Measurements from ENCODE around the gene DOK4.
"Not testable (repeated sequence)": the region's sequence is repeated elsewhere in the genome, so short reads cannot be mapped to it uniquely, and the experiment has no call there.

The DOK4 gene

DNA sequence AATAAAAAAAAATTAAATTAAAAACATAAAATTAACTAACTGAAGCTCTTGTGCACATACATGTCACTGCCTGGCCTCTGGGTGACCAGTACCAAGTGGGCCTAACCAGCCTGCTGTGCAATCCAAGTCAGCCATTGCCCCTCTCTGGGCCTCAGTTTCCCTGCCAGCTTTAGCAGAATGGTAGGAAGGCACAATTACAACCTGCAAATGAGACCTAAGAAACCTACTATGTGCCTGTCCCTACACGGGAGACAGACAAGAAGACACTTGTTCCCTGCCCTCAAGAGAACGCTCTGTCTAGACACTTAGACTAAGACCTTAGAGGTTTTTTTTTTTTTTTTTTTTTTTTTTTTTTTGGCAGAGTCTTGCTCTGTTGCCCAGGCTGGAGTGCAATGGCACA is 40.8 kb downstream of the DOK4 start:
- H3K9me3 ChIP-seq = no peaks in the 10 kb centered on the region
- peaks cover 0 to 4% (median 0%) of the 10 kb centered on the region in 3 donors for H3K36me3 ChIP-seq
- peaks cover 0 to 27% (median 14%) of the 10 kb centered on the region in 4 donors for H3K4me1 ChIP-seq
- H3K27me3 ChIP-seq = no peaks in the 10 kb centered on the region
- no peak for DNase-seq
- TF ChIP-seq, protein P1, sequence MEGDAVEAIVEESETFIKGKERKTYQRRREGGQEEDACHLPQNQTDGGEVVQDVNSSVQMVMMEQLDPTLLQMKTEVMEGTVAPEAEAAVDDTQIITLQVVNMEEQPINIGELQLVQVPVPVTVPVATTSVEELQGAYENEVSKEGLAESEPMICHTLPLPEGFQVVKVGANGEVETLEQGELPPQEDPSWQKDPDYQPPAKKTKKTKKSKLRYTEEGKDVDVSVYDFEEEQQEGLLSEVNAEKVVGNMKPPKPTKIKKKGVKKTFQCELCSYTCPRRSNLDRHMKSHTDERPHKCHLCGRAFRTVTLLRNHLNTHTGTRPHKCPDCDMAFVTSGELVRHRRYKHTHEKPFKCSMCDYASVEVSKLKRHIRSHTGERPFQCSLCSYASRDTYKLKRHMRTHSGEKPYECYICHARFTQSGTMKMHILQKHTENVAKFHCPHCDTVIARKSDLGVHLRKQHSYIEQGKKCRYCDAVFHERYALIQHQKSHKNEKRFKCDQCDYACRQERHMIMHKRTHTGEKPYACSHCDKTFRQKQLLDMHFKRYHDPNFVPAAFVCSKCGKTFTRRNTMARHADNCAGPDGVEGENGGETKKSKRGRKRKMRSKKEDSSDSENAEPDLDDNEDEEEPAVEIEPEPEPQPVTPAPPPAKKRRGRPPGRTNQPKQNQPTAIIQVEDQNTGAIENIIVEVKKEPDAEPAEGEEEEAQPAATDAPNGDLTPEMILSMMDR (IDR thresholded peaks at IDR 0.05) = no peak
- no peak overlapping the region for H3K27ac ChIP-seq
- intact Hi-C loops (cut with DNase I; ENCODE audit: low total_unique reads) = no loop called here
- H3K4me3 ChIP-seq = no peak overlapping the region

DNA sequence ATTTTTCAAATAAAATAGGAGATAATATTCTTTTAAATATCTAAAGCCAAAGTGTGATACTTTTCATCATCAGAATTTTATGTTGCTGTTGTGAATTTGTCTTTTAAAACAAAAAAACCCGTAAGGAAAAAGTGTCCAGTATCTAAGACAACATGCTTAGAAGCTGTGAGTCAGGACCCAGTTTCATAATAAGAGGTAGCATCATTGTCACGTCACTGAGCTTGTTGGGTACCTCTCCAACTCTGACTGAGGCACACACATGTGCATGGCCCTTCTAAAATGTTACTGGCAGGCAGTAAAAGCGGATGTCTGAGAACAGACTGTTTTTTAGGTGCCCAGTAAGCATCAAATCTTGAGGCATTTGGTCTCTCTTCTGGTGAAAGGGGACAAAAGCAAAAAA is 41.6 kb downstream of the DOK4 start:
- no peak overlapping the region for H3K27ac ChIP-seq
- no peaks in the 10 kb centered on the region for H3K9me3 ChIP-seq
- no peak for DNase-seq
- H3K4me3 ChIP-seq = no peak overlapping the region
- intact Hi-C loops (cut with DNase I; ENCODE audit: low total_unique reads) = no loop called here
- peaks cover 6 to 12% (median 7%) of the 10 kb centered on the region in 3 donors for H3K36me3 ChIP-seq
- H3K4me1 ChIP-seq = peaks cover 0 to 27% (median 14%) of the 10 kb centered on the region in 4 donors
- no peaks in the 10 kb centered on the region for H3K27me3 ChIP-seq
- TF ChIP-seq, protein P1 (IDR thresholded peaks at IDR 0.05) = no peak

DNA sequence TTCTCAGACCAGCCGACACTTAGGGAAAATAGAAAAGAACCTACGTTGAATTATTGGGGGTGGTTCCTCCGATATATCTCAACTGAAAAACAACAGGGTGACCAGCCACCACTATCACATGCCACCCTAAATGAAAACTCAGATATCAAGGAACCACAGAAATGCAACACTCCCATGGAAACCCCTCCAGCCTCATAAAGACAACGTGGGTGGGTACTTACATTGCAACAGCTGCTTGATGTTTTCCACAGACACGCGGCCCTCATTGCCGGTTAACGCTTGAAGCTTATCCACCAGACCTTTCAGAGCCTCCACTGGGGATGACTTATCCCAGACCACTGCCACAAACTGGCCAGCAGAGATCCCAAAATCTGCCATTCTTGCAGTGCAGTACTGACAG is 45.7 kb downstream of the DOK4 start:
- DNase-seq; H3K4me3 ChIP-seq; H3K4me1 ChIP-seq; H3K27me3 ChIP-seq; H3K27ac ChIP-seq; intact Hi-C loops (cut with DNase I; ENCODE audit: low total_unique reads); H3K9me3 ChIP-seq: not testable (repeated sequence)
- peaks cover 27 to 49% (median 43%) of the 10 kb centered on the region in 3 donors for H3K36me3 ChIP-seq

DNA sequence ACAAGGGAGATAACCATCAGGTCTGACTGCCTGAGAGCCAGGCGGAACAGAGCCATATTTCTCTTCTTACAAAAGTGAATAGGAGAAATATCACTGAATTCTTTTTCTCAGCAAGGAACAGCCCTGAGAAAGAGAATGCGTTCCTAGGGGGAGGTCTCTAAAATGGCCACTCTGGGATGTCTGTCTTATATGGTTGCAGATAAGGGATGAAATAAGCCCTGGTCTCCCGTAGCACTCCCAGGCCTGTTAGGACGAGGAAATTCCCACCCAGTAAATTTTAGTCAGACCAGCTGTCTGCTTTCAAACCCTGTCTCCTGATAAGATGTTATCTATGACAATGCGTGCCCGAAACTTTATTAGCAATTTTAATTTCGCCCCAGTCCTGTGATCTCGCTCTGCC is 46.3 kb downstream of the DOK4 start:
- intact Hi-C loops (cut with DNase I; ENCODE audit: low total_unique reads); DNase-seq; H3K9me3 ChIP-seq; H3K4me3 ChIP-seq; H3K27me3 ChIP-seq; H3K4me1 ChIP-seq; H3K27ac ChIP-seq: not testable (repeated sequence)
- H3K36me3 ChIP-seq = peaks cover 32 to 55% (median 49%) of the 10 kb centered on the region in 3 donors

DNA sequence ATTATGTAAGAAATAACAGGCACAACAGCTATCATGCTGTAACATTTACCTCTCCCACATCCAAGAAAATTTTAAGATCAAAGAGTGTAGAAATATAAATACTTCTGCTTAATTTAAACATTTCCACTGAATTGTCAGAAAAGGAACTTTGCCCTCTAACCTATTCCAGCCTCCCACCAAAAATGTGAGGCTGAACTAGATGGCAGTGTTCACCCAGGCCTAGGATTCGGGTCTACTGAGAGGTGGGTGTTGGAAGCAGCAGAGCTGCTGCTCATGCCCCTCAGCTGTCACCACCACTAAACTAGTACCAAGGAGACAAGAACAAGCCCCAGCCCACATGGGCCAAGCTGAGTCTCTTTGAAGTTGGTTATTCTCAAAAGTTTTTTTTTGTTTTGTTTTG is 50.5 kb downstream of the DOK4 start:
- TF ChIP-seq, protein P1 (IDR thresholded peaks at IDR 0.05) = no peak
- Histone ChIP-seq H3K36me3 (peaks cover 66 to 95% (median 90%) of the 10 kb centered on the region in 3 donors), H3K4me3 (no peak overlapping the region), H3K4me1 (no peaks in the 10 kb centered on the region), H3K9me3 (no peaks in the 10 kb centered on the region), H3K27me3 (no peaks in the 10 kb centered on the region), H3K27ac (no peak overlapping the region)
- no peak for DNase-seq
- intact Hi-C loops (cut with DNase I; ENCODE audit: low total_unique reads) = no loop called here

DNA sequence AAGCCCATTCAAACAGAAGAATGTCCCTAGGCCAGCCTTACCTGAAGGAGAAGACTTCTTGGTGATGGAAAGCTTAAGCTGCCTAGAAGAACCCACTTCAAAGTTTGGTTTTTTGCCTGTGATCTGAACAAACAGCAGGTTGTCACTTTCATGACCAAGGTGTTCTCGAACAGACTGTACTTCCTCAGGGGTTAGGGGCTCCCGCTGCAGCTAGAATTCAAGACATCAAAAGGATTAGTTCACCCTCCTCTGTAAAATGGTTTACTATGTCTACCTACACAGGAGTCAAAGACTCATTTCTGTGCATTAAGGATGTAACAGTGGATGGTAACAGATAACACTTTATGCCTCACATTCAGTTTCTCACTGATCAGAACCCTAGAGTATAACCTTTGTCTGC is 52.3 kb downstream of the DOK4 start:
- no peak overlapping the region for H3K27ac ChIP-seq
- H3K27me3 ChIP-seq = no peaks in the 10 kb centered on the region
- no peaks in the 10 kb centered on the region for H3K9me3 ChIP-seq
- peaks cover 70 to 97% (median 91%) of the 10 kb centered on the region in 3 donors for H3K36me3 ChIP-seq
- H3K4me1 ChIP-seq = no peaks in the 10 kb centered on the region
- DNase-seq = no peak
- intact Hi-C loops (cut with DNase I; ENCODE audit: low total_unique reads) = no loop called here
- TF ChIP-seq, protein P1 (IDR thresholded peaks at IDR 0.05) = no peak
- H3K4me3 ChIP-seq = no peak overlapping the region

DNA sequence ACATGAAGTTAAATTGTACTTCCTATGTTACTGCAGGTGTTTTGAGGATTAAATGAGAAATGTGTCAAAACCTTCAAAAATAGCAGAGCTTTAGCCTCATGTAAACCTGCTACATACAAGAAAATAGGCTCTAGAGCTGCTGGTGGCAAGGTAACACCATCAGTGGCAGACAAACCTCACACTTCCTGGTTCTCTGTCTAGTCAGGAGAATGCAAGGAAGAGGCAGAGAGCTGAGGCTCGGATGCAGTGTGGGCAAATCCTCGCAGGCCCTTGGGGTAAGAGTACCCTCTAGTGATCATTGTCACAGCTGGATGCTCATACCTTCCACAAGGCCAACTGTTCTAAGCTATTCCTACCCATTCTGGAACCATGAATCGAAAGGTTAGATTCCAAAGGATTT is 53.3 kb downstream of the DOK4 start:
- Histone ChIP-seq H3K4me1 (no peaks in the 10 kb centered on the region), H3K4me3 (no peak overlapping the region), H3K36me3 (peaks cover 73 to 98% (median 92%) of the 10 kb centered on the region in 3 donors), H3K27ac (no peak overlapping the region), H3K9me3 (no peaks in the 10 kb centered on the region), H3K27me3 (no peaks in the 10 kb centered on the region)
- DNase-seq = no peak
- intact Hi-C loops (cut with DNase I; ENCODE audit: low total_unique reads) = no loop called here
- TF ChIP-seq, protein P1 (IDR thresholded peaks at IDR 0.05) = no peak
